ENCODE results near the gene FAM149B1.
"Not testable (repeated sequence)": the region's sequence is repeated elsewhere in the genome, so short reads cannot be mapped to it uniquely, and the experiment has no call there.

Gene FAM149B1

GRCh38 chr10:73167783-73168464 is at the start of gene FAM149B1, which contains the start of gene ECD:
Gene FAM149B1, plus strand, starts transcription at chr10:73168119. Its CDS starts 221 bp downstream, at chr10:73168340.
Gene ECD, minus strand, starts transcription at chr10:73168008. Its CDS starts 4,071 bp downstream, at chr10:73163937.
- peak; percentile 94 for DNase-seq

GRCh38 chr10:73119457-73119856 is 48.5 kb upstream of the FAM149B1 start:
- no peak for DNase-seq

DNA sequence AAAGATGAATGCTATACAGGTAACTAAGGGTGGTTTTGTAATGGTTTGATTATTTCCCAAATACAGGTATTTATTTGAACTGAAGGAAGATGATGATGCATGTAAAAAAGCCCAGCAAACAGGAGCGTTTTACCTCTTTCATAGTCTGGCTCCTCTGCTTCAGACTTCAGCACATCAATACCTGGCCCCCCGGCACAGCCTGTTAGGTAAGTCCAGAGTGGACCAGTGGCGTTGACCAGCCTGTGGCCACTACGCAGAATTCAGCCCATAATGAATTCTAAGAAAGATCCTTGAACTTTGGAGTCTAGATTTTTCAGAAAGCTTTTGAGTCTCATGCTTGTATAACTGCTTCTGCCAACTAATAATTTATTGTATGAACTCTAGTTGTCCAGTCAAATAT is 48.0 kb upstream of the FAM149B1 start:
- DNase-seq, result no peak

DNA sequence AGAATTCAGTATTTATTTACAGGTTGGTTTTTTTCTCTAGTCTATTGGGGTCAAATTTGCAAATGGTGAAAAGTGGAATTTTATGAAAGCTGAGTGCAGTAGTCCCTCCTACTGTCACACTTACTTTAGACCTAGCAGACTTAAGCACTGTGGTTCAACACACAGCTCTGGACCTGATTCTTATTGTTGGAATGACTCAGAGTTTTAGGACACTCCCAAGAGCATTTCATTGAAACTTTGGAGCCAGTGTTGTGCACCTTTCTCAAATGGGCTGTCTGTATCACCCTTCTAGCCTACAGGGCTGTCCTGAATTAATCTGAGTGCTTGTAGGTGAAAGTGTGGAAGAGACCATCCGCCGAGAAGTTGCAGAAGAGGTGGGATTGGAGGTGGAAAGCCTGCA is 41.6 kb upstream of the FAM149B1 start:
- DNase-seq, result no peak

- DNase-seq, result no peak
These were observed 36.6 kb upstream of the FAM149B1 start for GRCh38 chr10:73131301-73131700.

DNA sequence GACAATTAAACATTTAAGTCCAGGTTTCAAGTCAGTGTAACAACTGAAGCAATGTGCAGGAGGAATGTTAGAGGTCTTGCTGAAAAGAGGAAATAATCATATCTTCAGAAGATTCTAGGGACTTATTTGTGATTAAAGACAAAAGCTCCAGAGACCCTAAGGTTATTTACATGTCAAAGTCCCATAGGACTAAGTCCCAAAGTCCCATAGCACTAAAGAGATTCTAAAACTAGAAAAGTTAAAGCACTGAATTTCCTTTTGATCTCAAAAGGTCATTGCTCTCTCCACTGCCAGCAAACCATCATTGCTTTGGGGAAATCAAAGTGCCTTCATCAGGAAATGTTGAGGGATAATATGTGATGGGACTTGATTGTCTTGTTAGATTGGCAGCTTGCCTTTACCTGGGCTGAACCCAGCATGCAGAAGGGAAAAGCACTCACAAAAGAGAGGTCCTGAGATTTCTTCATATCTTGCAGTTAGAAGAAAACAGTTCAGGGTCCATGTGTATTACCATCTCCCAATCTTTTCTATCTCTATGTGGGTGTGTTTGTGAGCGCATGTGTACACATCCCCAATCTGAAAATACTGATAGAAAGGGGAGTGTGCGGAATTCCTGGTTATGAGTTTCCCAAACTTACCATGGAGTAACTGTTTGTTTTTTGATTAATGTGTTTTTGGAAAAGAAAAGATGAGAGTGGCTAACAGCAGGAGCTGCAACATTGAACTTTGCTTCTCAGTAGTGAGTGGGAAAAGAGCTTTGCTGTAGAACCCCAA is 35.8 kb upstream of the FAM149B1 start:
- DNase-seq, result no peak

DNA sequence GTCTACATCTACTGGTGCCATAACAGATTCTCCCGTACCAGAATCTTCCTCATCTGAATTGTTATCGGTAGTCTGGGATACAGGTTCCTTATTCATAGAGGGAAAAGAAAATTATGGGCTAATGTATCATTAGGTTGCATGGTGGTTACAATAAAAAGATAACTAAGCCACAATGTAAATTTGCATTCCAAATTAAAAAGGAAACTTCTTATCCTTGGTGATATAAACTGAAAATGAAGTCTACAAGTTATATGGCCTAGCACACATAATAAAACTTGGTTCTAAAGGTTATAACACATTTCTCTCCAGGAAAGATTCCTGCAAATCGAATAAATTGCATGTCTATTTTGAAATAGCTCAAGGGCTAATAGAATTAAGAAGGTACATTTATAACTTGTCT is 33.2 kb upstream of the FAM149B1 start:
- no peak for DNase-seq

DNA sequence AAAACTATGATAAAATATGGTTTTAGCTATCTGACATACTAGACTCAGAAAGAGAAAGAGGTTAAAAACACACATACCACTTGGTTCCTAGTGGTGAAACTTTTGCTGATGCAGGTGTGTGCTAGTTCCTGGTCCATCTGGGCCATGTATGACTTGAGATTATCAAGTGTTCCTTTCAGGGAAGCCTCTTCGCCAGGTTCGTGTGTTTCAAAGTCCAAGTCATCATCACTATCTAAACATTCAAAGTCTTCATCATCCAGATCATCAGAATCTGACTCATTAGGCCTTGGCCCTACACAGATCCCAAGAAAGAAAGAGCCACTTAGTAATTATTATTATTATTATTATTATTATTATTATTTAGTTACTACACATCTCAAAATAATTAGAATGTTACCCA is 31.3 kb upstream of the FAM149B1 start:
- no peak for DNase-seq

DNA sequence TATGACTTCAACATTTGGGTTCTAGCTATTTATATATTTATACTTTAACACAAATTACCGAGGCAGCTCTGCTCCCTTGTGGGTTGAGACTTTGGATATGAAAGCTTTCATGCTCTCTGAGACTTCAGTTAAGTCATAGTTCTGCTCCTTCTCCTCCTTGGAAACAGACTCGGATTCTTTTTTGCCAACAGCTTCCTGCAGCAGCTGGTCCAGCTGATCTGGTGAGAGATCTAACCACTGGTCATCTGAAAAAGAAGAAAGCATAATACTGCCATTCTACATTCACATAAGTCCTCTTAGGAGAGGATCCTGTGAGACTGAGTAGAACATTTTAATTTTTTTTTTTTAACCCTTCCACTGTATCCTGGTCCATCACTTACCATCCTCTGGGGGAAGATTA is 28.7 kb upstream of the FAM149B1 start:
- no peak for DNase-seq

GRCh38 chr10:73141603-73142002 is 26.3 kb upstream of the FAM149B1 start:
- DNase-seq, result no peak

GRCh38 chr10:73150633-73151413 is 17.1 kb upstream of the FAM149B1 start:
- not testable (repeated sequence) for DNase-seq

GRCh38 chr10:73152009-73152408 is 15.9 kb upstream of the FAM149B1 start:
- no peak for DNase-seq

- DNase-seq, result no peak
These were observed 11.9 kb upstream of the FAM149B1 start for GRCh38 chr10:73156054-73156453.

DNA sequence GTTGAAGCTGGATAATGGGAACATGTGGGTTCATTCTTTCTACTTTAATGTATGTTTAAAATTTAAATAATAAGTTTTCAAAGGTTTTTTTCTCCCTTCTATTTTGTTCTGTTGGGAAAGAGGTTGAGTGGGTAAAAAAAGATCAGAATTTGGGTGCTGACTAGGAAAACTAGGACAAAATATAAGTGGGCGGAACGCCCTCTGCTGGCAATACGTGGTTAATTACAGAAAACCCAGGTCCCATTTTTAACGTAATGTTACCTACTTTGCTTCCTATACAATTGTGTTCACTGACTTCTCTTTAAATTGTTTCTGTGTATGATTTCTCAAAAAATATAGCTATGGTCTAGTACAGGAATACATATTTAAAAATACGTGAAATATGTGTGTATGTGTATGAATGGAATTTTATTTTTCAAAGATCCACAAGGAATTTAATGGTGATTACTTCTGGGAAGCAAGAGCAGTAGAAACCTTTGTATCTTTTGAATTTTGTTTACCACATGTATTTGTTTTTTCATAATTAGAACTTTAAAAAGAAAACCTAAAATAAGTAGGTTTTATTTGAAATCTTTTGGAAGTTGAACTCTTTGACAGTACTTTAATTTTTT is 8.8 kb upstream of the FAM149B1 start:
- DNase-seq, result peak; percentile 81

DNA sequence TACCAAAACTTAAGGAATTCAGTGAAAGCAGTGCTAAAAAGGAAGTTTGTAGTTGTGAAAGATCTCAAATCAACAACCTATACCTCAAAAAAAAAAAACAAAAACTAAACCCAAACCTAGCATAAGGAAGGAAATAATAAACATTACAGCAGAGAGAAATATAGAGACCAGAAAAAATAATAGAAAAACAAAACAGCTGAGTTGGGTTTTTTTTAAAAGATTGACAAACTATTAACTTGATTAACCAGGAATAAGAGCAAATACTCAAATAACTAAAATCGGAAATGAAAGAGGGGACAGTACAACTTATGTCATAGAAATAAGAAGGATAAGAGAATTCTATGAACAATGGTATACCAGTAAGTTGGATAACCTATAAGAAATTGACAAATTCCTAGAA is 6.8 kb upstream of the FAM149B1 start:
- DNase-seq, result no peak

DNA sequence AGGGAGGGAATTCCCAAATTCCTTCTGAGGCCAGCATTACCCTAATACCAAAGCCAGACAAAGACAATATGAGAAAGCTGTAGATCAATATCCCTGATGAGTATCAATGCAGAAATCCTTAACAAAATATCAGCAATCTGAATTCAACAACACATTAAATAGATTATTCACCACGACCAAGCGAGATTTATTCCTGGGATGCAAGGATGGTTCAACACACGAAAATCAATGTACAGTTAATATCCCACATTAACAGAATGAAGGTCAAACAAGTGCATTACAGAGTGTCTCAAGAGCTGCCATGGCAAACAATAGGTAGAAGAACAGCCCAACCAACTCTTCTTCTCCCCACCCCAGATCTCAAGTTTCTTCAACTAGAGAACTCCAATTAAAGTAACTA is 6.3 kb upstream of the FAM149B1 start:
- no peak for DNase-seq

DNA sequence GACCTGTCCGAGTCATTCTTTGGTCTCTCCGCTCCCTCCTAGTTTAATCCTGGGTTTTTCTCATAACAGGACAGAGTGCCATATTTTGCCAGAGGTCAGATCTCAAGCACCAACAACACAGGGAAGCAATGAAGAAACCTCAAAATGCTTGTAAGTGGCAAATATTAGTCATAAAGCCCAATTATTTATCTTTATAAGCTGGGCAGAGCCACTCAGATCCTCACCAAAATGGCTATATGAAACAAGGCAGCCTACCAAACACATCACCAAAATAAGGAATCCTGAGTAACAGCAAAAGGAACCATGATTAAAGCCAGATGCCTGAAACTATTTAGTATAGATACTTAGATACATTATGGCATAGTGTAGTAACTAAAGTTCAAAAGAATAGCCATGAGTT is 4.8 kb upstream of the FAM149B1 start:
- no peak for DNase-seq

GRCh38 chr10:73166972-73167371 is 947 bp upstream of the FAM149B1 start:
- DNase-seq, result no peak

- DNase-seq, result no peak
These were observed 499 bp upstream of the FAM149B1 start for GRCh38 chr10:73167458-73167782.

GRCh38 chr10:73168465-73168803 is 515 bp downstream of the FAM149B1 start:
- no peak for DNase-seq

GRCh38 chr10:73169320-73169719 is 1.4 kb downstream of the FAM149B1 start:
- no peak for DNase-seq

DNA sequence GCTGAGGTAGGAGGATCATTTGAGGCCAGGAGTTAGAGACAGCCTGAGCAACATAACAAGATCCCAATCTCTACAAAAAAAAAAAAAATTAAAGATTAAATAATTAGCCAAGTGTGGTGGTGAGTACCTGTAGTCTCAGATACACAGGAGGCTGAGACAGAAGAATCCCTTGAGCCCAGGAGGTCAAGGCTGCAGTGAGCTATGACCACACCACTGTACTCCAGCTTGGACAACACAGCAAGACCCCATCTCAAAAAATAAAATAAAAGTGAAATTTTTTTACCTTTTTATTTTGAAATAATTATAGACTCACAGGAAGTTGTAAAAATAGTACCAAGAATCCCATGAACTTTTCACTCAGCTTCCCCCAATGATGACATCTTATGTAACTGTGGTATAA is 4.9 kb downstream of the FAM149B1 start:
- no peak for DNase-seq

GRCh38 chr10:73174148-73174925 is 6.4 kb downstream of the FAM149B1 start:
- DNase-seq, result no peak
